GM12875 (cell line): Measurements from ENCODE around the gene SERINC5.
"Not testable (repeated sequence)": the region's sequence is repeated elsewhere in the genome, so short reads cannot be mapped to it uniquely, and the experiment has no call there.

Source experiments
- H3K4me3 ChIP-seq: one replicate; pipeline ENCODE4 v1.5.1; 2011; ENCODE audit warnings: low read depth, low read length, control low read depth
- TF ChIP-seq, protein P1 (sequence below): IDR thresholded peaks from 2 replicates; pipeline ENCODE4 v1.5.1; 2011; ENCODE audit warnings: low read depth, mild to moderate bottlenecking, control low read depth, inconsistent platforms, low read length, moderate library complexity, borderline replicate concordance; ENCODE audit not compliant: insufficient read depth

The SERINC5 gene

DNA sequence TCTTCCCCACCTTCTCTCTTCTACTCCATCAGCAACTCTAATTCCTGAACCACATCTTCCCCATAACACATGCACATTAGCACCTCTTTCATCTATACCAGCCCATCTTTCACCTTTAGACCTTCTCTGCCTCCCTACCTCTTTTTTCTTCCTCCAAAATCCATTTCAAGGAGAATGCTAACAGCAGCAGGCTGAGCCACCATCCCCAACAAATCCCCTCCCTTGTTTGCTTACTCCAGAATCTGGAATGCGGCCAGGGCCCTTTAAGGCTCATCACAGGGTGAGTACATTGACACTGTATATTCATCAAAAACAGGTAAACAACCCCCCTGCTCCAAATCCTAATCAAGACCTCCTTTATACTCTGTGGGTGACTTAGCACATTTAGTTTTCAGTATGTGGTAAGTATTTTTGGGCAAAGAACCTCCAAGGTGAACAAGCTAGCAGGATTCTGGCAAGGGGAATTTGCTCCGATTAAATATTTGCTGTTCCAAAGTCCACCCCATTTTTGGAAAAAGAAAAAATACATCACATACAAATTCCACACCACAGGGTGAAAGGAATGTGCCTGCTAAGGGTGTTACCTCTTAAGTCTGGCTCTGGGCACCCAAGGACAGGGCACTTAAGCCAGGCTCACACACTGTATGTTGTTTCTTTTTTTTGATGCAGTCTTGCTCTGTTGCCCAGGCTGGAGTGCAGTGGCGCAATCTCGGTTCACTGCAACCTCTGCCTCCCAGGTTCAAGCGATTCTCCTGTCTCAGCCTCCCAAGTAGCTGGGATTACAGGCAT lies 71.4 kb downstream of the SERINC5 start:
- no peak overlapping the region for H3K4me3 ChIP-seq
- TF ChIP-seq, protein P1, sequence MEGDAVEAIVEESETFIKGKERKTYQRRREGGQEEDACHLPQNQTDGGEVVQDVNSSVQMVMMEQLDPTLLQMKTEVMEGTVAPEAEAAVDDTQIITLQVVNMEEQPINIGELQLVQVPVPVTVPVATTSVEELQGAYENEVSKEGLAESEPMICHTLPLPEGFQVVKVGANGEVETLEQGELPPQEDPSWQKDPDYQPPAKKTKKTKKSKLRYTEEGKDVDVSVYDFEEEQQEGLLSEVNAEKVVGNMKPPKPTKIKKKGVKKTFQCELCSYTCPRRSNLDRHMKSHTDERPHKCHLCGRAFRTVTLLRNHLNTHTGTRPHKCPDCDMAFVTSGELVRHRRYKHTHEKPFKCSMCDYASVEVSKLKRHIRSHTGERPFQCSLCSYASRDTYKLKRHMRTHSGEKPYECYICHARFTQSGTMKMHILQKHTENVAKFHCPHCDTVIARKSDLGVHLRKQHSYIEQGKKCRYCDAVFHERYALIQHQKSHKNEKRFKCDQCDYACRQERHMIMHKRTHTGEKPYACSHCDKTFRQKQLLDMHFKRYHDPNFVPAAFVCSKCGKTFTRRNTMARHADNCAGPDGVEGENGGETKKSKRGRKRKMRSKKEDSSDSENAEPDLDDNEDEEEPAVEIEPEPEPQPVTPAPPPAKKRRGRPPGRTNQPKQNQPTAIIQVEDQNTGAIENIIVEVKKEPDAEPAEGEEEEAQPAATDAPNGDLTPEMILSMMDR = no peak

DNA sequence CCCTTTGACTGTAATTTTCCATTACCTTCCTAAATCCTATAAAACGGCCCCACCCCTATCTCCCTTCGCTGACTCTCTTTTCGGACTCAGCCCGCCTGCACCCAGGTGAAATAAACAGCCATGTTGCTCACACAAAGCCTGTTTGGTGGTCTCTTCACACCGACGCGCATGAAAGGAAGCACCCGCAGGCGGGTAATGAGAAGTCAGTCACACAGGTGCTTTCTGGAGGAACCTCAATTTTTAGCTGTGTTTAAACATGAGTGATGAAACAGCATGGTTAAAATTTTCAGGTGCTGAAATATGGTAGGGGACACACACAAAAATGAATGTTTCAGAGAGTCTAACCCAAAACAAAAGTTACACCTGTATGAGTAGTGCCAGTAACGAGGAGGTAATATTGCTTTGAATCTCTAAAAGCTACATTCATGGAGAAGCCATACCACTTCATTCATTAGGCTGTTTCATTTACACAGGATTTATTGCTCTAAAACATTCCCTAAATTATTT lies 72.1 kb downstream of the SERINC5 start:
- not testable (repeated sequence) for H3K4me3 ChIP-seq

DNA sequence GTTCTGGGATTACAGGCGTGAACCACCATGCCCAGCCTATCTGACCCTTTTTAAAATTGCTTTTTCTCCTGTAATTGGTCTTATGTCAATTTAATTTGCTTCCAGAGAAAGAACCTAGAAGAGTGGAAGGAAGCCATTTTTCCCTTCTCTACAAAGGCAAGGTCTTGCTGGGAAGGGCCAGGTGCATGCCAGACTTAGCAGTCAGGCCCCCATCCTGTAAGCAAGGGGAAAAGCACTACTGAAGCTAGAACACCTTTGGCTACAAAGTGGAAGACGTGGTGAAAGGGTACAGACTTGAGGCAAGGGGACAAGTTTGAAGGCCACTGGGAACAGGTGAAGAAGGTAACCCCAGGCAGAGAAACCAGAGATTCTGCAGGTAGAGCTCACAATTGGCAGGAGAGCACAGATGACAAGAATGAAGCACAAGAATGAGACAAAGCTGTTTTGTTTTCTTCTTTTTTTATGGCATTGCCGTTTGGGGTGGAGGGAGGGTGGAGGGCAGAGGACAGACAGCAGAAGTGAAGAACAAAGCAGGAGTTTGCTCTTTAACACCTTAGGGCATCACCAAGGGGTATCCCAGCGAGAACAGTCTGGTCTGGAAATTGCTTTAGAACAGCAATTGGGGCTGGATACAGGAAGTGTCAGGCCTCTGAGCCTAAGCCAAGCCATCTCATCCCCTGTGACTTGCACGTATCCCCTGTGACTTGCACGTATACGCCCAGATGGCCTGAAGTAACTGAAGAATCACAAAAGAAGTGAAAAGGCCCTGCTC lies 72.9 kb downstream of the SERINC5 start:
- no peak overlapping the region for H3K4me3 ChIP-seq
- TF ChIP-seq, protein P1 = no peak

DNA sequence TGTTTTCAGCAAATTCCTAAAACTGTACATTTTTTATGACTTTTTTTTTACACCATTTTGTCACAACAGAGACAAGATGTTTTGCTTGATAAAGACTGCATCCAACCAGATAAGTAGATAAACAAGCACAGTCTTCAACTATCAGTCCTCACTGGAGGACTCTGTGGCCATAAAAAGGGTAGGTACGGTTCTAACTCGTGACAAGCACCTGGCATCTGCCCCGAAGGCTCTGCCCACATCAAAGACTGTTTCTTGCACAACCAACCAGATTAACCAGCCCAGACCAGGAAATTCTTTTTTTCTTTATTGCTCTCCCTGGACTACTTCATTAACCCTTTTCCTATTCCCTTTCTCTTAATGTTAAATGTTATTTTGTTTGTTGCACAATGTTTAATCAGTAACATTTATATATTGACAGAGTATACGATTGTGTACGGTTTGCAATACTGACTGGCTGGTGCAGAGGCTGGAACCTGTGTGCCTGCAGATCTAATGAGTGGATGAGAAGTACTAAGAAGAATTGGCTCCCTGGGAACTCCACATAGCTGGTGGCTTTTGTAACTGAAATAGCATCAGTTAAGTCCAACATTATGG lies 74.1 kb downstream of the SERINC5 start:
- H3K4me3 ChIP-seq = no peak overlapping the region
- TF ChIP-seq, protein P1 = no peak

DNA sequence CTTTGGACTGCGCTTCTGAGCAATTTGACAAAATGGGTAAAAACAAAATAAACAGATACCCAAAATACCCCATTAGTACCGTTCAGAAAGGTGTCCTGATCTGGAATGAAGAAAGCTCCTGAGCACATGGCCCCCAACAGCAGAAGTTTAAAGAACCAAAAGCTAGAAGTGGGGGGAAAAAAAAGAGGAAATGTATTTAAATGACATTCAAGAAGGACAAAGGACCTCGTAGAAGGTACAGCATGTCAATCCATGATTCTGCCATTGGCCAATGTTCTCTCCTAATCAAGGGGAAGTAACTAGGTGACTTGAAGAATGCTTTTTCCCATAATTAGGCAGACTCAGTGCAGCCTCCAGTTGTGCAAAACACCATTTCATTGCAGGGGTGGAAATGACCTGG lies 78.6 kb downstream of the SERINC5 start:
- TF ChIP-seq, protein P1 = no peak

DNA sequence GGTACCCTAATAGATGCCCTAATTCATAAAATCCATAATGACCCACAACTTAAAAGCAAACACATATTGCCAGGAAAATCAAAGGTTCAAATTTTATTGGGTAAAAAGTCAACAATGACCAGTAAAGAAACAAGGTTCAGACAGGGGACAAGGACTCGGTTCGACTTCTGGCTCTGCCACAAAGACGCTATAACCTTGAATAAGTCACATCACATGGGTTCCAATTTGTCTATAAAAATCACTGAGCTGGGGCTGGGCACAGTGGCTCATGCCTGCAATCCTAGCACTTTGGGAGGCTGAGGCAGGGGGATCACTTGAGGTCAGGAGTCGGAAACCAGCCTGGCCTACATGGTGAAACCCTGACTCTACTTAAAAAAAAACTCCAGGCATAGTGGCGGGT lies 80.5 kb downstream of the SERINC5 start:
- no peak overlapping the region for H3K4me3 ChIP-seq
- TF ChIP-seq, protein P1 = no peak

More for the DNA sequence above, 78.6 kb downstream of the SERINC5 start:
- no peak overlapping the region for H3K4me3 ChIP-seq

DNA sequence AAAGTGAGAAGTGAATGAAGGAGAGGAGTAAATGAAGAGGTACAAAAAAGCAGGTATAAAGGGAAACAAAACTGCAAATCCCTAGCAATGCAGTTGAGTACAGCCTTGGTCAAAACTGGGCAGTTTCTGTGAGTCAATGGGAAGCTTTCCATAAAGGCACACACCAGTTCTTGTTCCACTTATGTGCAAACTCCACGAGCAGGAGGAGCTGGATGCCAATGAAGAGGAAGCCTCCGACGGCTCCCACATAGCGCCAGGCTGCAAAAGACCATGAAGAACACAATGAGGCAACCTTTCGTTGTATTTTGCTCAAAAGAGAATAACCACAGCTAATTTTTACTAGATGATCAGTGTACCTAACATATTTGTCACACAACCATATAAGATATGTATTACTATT lies 81.1 kb downstream of the SERINC5 start:
- no peak overlapping the region for H3K4me3 ChIP-seq
- TF ChIP-seq, protein P1 = no peak
